Measurements from ENCODE around the gene NEXN.

- TF ChIP-seq, protein P1, sequence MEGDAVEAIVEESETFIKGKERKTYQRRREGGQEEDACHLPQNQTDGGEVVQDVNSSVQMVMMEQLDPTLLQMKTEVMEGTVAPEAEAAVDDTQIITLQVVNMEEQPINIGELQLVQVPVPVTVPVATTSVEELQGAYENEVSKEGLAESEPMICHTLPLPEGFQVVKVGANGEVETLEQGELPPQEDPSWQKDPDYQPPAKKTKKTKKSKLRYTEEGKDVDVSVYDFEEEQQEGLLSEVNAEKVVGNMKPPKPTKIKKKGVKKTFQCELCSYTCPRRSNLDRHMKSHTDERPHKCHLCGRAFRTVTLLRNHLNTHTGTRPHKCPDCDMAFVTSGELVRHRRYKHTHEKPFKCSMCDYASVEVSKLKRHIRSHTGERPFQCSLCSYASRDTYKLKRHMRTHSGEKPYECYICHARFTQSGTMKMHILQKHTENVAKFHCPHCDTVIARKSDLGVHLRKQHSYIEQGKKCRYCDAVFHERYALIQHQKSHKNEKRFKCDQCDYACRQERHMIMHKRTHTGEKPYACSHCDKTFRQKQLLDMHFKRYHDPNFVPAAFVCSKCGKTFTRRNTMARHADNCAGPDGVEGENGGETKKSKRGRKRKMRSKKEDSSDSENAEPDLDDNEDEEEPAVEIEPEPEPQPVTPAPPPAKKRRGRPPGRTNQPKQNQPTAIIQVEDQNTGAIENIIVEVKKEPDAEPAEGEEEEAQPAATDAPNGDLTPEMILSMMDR (IDR thresholded peaks at IDR 0.05; ENCODE audit: insufficient read depth, low read length): no peak
- TF ChIP-seq POLR2AphosphoS5 (IDR thresholded peaks at IDR 0.05; ENCODE audit: low read depth): no peak
These were observed 77.9 kb downstream of the NEXN start for GRCh38 chr1:77966291-77966690.

All from HL-60 (cell line).